ENCODE results near the gene MED13L. TPM values are rescaled to one million over a fixed set of nuclear protein-coding genes. Genes with fewer than 3 reads are reported as not detected.
A peak's percentile ranks its signal among the peaks of the same experiment; 100 is the strongest.

The MED13L gene
- total and polyA plus RNA-seq, 2 of the 8 experiments (the other 6 are each of a cell fraction or from before 2014, with no cell fraction given) = 15.9 to 51.7 TPM

GRCh38 chr12:116122628-116123027, 154.9 kb downstream of the MED13L start:
- ChIA-PET CTCF (ENCODE audit: partially characterized antibody) (no interaction called here), POLR2A (ENCODE audit: partially characterized antibody) (no interaction called here)
- no peak overlapping the region for H3K9ac ChIP-seq (replicated peaks in 1 of 4; ENCODE audit: extremely low read depth in 1 of 4, low read depth in 3 of 4, low read length in 3 of 4)
- H2BK20ac ChIP-seq (ENCODE audit: low read length) = no peak overlapping the region
- peaks cover 2% of the 10 kb centered on the region; the same call in 1 of the 2 replicates for H3K79me1 ChIP-seq (ENCODE audit: low read depth, low read length)
- H4K91ac ChIP-seq (replicated peaks; ENCODE audit: insufficient read length, low read length) = no peak overlapping the region
- H3K4ac ChIP-seq (replicated peaks; ENCODE audit: insufficient read length, low read depth, low read length) = no peak overlapping the region
- H2AFZ ChIP-seq (ENCODE audit: low read length) = no peak overlapping the region
- no peaks in the 10 kb centered on the region for H3K9me3 ChIP-seq (ENCODE audit: insufficient read depth in 2 of 2, low read depth in 1 of 2, low read length in 1 of 2)
- H3K56ac ChIP-seq (replicated peaks; ENCODE audit: insufficient read length, low read depth, low read length) = no peak overlapping the region
- H4K5ac ChIP-seq (ENCODE audit: insufficient read length, low read depth, low read length) = no peak overlapping the region
- no peak overlapping the region for H3K4me3 ChIP-seq (ENCODE audit: extremely low read depth in 1 of 4, insufficient read depth in 2 of 4, low read depth in 3 of 4, low read length in 4 of 4)
- H3K79me2 ChIP-seq (ENCODE audit: control insufficient read depth in 1 of 2, insufficient read depth in 2 of 2, low read length in 2 of 2) = peaks cover 3 to 86% of the 10 kb centered on the region in 2 experiments; a peak in 3 of 4 replicates
- no peak overlapping the region for H2BK5ac ChIP-seq (ENCODE audit: low read depth, low read length)
- no peak overlapping the region for H3K14ac ChIP-seq (ENCODE audit: insufficient read length)
- WGBS, 2 experiments (ENCODE audit: extremely low coverage in 1 of 2, insufficient coverage in 1 of 2, insufficient read length in 1 of 2, insufficient replicate concordance in 2 of 2, low coverage in 1 of 2, low lambda C conversion rate in 2 of 2, missing lambda C conversion rate in 1 of 2) = 37% methylated on average over 3 of the region's 3 CpGs; no CpG with 5 or more reads in 1 of the 2 experiments
- H3K18ac ChIP-seq (ENCODE audit: extremely low read depth, low read length) = no peak overlapping the region
- no peak overlapping the region for H2BK12ac ChIP-seq (ENCODE audit: low read depth, low read length)
- no peak for DNase-seq (ENCODE audit: low read depth in 1 of 2, low spot score in 2 of 2)
- H2BK120ac ChIP-seq (replicated peaks; ENCODE audit: low read depth, low read length) = no peak overlapping the region
- no peaks in the 10 kb centered on the region; the same call in 1 of the 2 replicates for H3K23me2 ChIP-seq (ENCODE audit: low read depth, low read length)
- FAIRE-seq = no peak
- H3K27me3 ChIP-seq (replicated peaks in 1 of 4; ENCODE audit: control insufficient read depth in 3 of 4, extremely low read depth in 1 of 4, insufficient read depth in 3 of 4, low read length in 3 of 4) = no peaks in the 10 kb centered on the region
- H2AK5ac ChIP-seq (ENCODE audit: low read depth, low read length) = no peak overlapping the region
- H2BK15ac ChIP-seq (ENCODE audit: low read length) = no peak overlapping the region
- H4K8ac ChIP-seq (ENCODE audit: extremely low read depth, insufficient read depth, low read length) = no peak overlapping the region
- H4K20me1 ChIP-seq (replicated peaks in 1 of 2; ENCODE audit: control insufficient read depth in 1 of 2, insufficient read depth in 2 of 2, low read length in 2 of 2) = peaks cover 0 to 3% of the 10 kb centered on the region in 2 experiments
- no peaks in the 10 kb centered on the region for H3K36me3 ChIP-seq (ENCODE audit: control insufficient read depth in 2 of 4, insufficient read depth in 4 of 4, low read length in 3 of 4)
- no peak overlapping the region for H3K27ac ChIP-seq (ENCODE audit: low read depth, low read length)
- H3K23ac ChIP-seq (ENCODE audit: insufficient read length) = no peak overlapping the region
- peak overlapping the region in 1 of 2 experiments; percentile 56; a peak in 3 of 4 replicates for H3K4me2 ChIP-seq (ENCODE audit: insufficient read depth in 1 of 2, low read depth in 2 of 2, low read length in 2 of 2)
- H3K4me1 ChIP-seq (replicated peaks in 1 of 4; ENCODE audit: control insufficient read depth in 3 of 4, insufficient read depth in 4 of 4, low read length in 3 of 4) = peaks cover 0 to 27% (median 7%) of the 10 kb centered on the region in 4 experiments; a peak in 5 of 7 replicates
- TF ChIP-seq, protein P1, sequence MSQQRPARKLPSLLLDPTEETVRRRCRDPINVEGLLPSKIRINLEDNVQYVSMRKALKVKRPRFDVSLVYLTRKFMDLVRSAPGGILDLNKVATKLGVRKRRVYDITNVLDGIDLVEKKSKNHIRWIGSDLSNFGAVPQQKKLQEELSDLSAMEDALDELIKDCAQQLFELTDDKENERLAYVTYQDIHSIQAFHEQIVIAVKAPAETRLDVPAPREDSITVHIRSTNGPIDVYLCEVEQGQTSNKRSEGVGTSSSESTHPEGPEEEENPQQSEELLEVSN (IDR thresholded peaks at IDR 0.05) = no peak
- TF ChIP-seq TAF1 (IDR thresholded peaks at IDR 0.05; ENCODE audit: low read depth, low read length) (no peak), KDM1A (IDR thresholded peaks at IDR 0.05; ENCODE audit: borderline replicate concordance, low read length) (no peak), SUZ12 (IDR thresholded peaks at IDR 0.05; ENCODE audit: low read length) (no peak), SIRT6 (IDR thresholded peaks at IDR 0.05; ENCODE audit: low read length) (no peak), YY1 (IDR thresholded peaks at IDR 0.05; ENCODE audit: low read depth, low read length) (no peak), TAF7 (optimal IDR thresholded peaks at IDR 0.05; ENCODE audit: borderline replicate concordance, low read depth, low read length) (no peak), MAFK (IDR thresholded peaks at IDR 0.05; ENCODE audit: low read depth, low read length) (no peak), SP4 (IDR thresholded peaks at IDR 0.05; ENCODE audit: low read length) (no peak), EGR1 (IDR thresholded peaks at IDR 0.05; ENCODE audit: borderline replicate concordance, low read depth, low read length) (no peak), RXRA (IDR thresholded peaks at IDR 0.05; ENCODE audit: insufficient read depth, low read depth, low read length) (no peak), EZH2 (IDR thresholded peaks at IDR 0.05; ENCODE audit: low read depth, low read length, severe bottlenecking) (no peak), RFX5 (IDR thresholded peaks at IDR 0.05; ENCODE audit: borderline replicate concordance, low read depth, low read length) (no peak)
- TF ChIP-seq, protein P2, sequence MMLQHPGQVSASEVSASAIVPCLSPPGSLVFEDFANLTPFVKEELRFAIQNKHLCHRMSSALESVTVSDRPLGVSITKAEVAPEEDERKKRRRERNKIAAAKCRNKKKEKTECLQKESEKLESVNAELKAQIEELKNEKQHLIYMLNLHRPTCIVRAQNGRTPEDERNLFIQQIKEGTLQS (IDR thresholded peaks at IDR 0.05; ENCODE audit: insufficient read depth, low read depth, low read length) = no peak
